HEK293T (cell line): ENCODE measurements around the gene ADH7.

Source experiments
- FOXM1 ChIP-seq: fragments of 450-650 bp; IDR thresholded peaks from 2 replicates; pipeline ENCODE4 v1.6.1; 2017; ENCODE audit warnings: mild to moderate bottlenecking, borderline replicate concordance
- SP1 ChIP-seq: fragments of 450-650 bp; IDR thresholded peaks from 2 replicates; pipeline ENCODE4 v1.6.1; 2017
- ZNF384 ChIP-seq: fragments of 450-650 bp; IDR thresholded peaks from 2 replicates; pipeline ENCODE4 v1.6.1; 2016

- TF ChIP-seq SP1 (no peak), FOXM1 (no peak), ZNF384 (no peak)
These were observed 30.4 kb downstream of the ADH7 start for GRCh38 chr4:99404595-99405287.
